OCI-LY7 (cell line): ENCODE measurements around the gene ZNF423. TPM values are rescaled to one million over a fixed set of nuclear protein-coding genes. Genes with fewer than 3 reads are reported as not detected.

Experiments
- BruUV-seq: library from RNA; stranded (reverse); fragments of 400-500 nt; replicated peaks from 2 replicates; lab custom pipeline; 2021; lab: Mats Ljungman, UMichigan
- CTCF ChIA-PET: fragments of 300-600 bp; sonication (Branson Sonifier 250); formaldehyde crosslinking; loops from one replicate; lab custom pipeline; 2022; ENCODE audit warnings: antibody characterized with exemption; ENCODE audit not compliant: unreplicated experiment; lab: Charles Lee
- POLR2A ChIA-PET: fragments of 300-600 bp; sonication (Branson Sonifier 250); formaldehyde crosslinking; loops from one replicate; lab custom pipeline; 2022; ENCODE audit warnings: antibody characterized with exemption; lab: Charles Lee
- DNase-seq: peaks from one replicate; pipeline ENCODE4 v3.0.0-alpha.2; 2015; ENCODE audit warnings: low spot score
- H2AFZ ChIP-seq: fragments of 200-600 bp; sonication (generic), shearing (Covaris generic); 2 replicates; pipeline ENCODE4 v1.6.1; 2014; ENCODE audit warnings: mild to moderate bottlenecking, antibody characterized with exemption, low read length, moderate library complexity
- H3K27ac ChIP-seq: fragments of 200-600 bp; sonication (generic); 2 replicates; pipeline ENCODE4 v1.5.1; 2014; ENCODE audit warnings: mixed run types, low read depth, mild to moderate bottlenecking, moderate library complexity, low read length, inconsistent platforms; ENCODE audit not compliant: poor library complexity, severe bottlenecking
- H3K36me3 ChIP-seq: fragments of 200-600 bp; sonication (generic); 2 replicates; pipeline ENCODE4 v1.6.1; 2014; ENCODE audit warnings: mild to moderate bottlenecking, antibody characterized with exemption, low read length, moderate library complexity, mixed read lengths; ENCODE audit not compliant: insufficient read depth
- H3K4me1 ChIP-seq: fragments of 200-600 bp; sonication (generic); 2 replicates; pipeline ENCODE4 v1.5.1; 2014; ENCODE audit warnings: mild to moderate bottlenecking, low read length; ENCODE audit not compliant: insufficient read depth, poor library complexity, severe bottlenecking
- H3K4me2 ChIP-seq: fragments of 200-600 bp; sonication (generic); 2 replicates; pipeline ENCODE4 v1.6.1; 2014; ENCODE audit warnings: mild to moderate bottlenecking, low read length
- H3K4me3 ChIP-seq: fragments of 200-600 bp; sonication (generic); 2 replicates; pipeline ENCODE4 v1.5.1; 2014; ENCODE audit warnings: mild to moderate bottlenecking, low read depth, low read length; ENCODE audit not compliant: poor library complexity, severe bottlenecking
- H3K79me2 ChIP-seq: fragments of 200-600 bp; sonication (generic); 2 replicates; pipeline ENCODE4 v1.6.1; 2016; ENCODE audit warnings: low read depth, mild to moderate bottlenecking, low read length, moderate library complexity, mixed read lengths; ENCODE audit not compliant: insufficient read depth
- H3K9me2 ChIP-seq: fragments of 200-600 bp; sonication (generic); 2 replicates; pipeline ENCODE4 v1.6.1; 2016; ENCODE audit warnings: mild to moderate bottlenecking, low read length, mixed read lengths; ENCODE audit not compliant: insufficient read depth
- H3K9me3 ChIP-seq: fragments of 200-600 bp; sonication (generic); 2 replicates; pipeline ENCODE4 v1.6.1; 2014; ENCODE audit warnings: mild to moderate bottlenecking, mixed run types, low read length, mixed read lengths
- H4K20me1 ChIP-seq: fragments of 200-600 bp; sonication (generic); 2 replicates; pipeline ENCODE4 v1.6.1; 2014; ENCODE audit warnings: mild to moderate bottlenecking, antibody characterized with exemption, low read length, moderate library complexity, mixed read lengths; ENCODE audit not compliant: insufficient read depth
- CTCF ChIP-seq: fragments of 200-600 bp; sonication (generic); conservative IDR thresholded peaks from 2 replicates; pipeline ENCODE4 v1.5.1; 2014; ENCODE audit warnings: mild to moderate bottlenecking, antibody characterized with exemption, low read length, moderate library complexity, mixed read lengths
- EZH2phosphoT487 ChIP-seq: fragments of 200-600 bp; sonication (generic); IDR thresholded peaks from 2 replicates; pipeline ENCODE4 v1.6.1; 2018; ENCODE audit warnings: low read depth, borderline replicate concordance, mild to moderate bottlenecking, mixed run types, antibody characterized with exemption, low read length, moderate library complexity, mixed read lengths
- intact Hi-C: fragments of 100-400 bp; cut with micrococcal nuclease; formaldehyde crosslinking; loops from one replicate; pipeline ENCODE4 v1.10.0; 2022; ENCODE audit not compliant: unreplicated experiment
- total RNA-seq, 2 experiments: library from RNA; depleted of rRNA in 1 of 2; stranded (reverse); fragments of >200 nt in 1 of 2; shearing (Covaris generic) in 1 of 2; gene quantifications; 2 replicates each; pipeline ENCODE4 v1.2.3, GENCODE V29; 2014 to 2022

ZNF423 gene
- total RNA-seq, 2 experiments from 2014 or later = 0.09 to 0.13 TPM

- Histone ChIP-seq H2AFZ (no peak overlapping the region), H4K20me1 (no peaks in the 10 kb centered on the region), H3K4me2 (no peak overlapping the region), H3K36me3 (no peaks in the 10 kb centered on the region), H3K9me3 (no peaks in the 10 kb centered on the region), H3K4me3 (no peak overlapping the region), H3K79me2 (no peaks in the 10 kb centered on the region), H3K4me1 (no peaks in the 10 kb centered on the region), H3K27ac (no peak overlapping the region), H3K9me2 (no peaks in the 10 kb centered on the region)
- ChIA-PET CTCF (no interaction called here), POLR2A (no interaction called here)
- BruUV-seq = no TSS peak
- TF ChIP-seq EZH2phosphoT487 (no peak), CTCF (no peak)
- intact Hi-C loops = no loop called here
- DNase-seq = no peak
Measured at GRCh38 chr16:49503256-49504022, 352.5 kb downstream of the ZNF423 start.

- H2AFZ ChIP-seq = no peak overlapping the region
- H3K9me2 ChIP-seq = no peaks in the 10 kb centered on the region
- H3K4me3 ChIP-seq = no peak overlapping the region
- no peaks in the 10 kb centered on the region for H4K20me1 ChIP-seq
- CTCF ChIA-PET = no interaction called here
- no peak overlapping the region for H3K4me2 ChIP-seq
- H3K9me3 ChIP-seq = no peaks in the 10 kb centered on the region
- POLR2A ChIA-PET = no interaction called here
- TF ChIP-seq EZH2phosphoT487 (no peak), CTCF (no peak)
- no peaks in the 10 kb centered on the region for H3K36me3 ChIP-seq
- intact Hi-C loops = no loop called here
- no peaks in the 10 kb centered on the region for H3K79me2 ChIP-seq
- no peaks in the 10 kb centered on the region for H3K4me1 ChIP-seq
- H3K27ac ChIP-seq = no peak overlapping the region
- BruUV-seq = no TSS peak
- DNase-seq = no peak
Measured at GRCh38 chr16:49502136-49502881, 353.6 kb downstream of the ZNF423 start.
